A673 (cell line): ENCODE measurements around the gene ALDH8A1. TPM values are rescaled to one million over a fixed set of nuclear protein-coding genes. Genes with fewer than 3 reads are reported as not detected.

Experiments
- BruUV-seq: library from RNA; stranded (reverse); fragments of 400-500 nt; replicated peaks from 2 replicates; lab custom pipeline; 2021; lab: Mats Ljungman, UMichigan
- CTCF ChIA-PET: fragments of 300-600 bp; sonication (Branson Sonifier 250); formaldehyde crosslinking; loops from one replicate; lab custom pipeline; 2022; ENCODE audit warnings: antibody characterized with exemption; lab: Charles Lee
- POLR2A ChIA-PET: fragments of 300-600 bp; sonication (Branson Sonifier 250); formaldehyde crosslinking; loops from one replicate; lab custom pipeline; 2022; ENCODE audit warnings: antibody characterized with exemption; ENCODE audit not compliant: low non-redundant PET; lab: Charles Lee
- DNase-seq: peaks from one replicate; pipeline ENCODE4 v3.0.0-alpha.2; 2015; ENCODE audit warnings: low spot score
- H3K27ac ChIP-seq: fragments of 200-600 bp; sonication (generic); 2 replicates; pipeline ENCODE4 v1.5.1; 2016; ENCODE audit warnings: mixed run types, low read depth, mild to moderate bottlenecking, mixed read lengths, antibody characterized with exemption, low read length; ENCODE audit not compliant: poor library complexity, severe bottlenecking
- H3K27me3 ChIP-seq: fragments of 200-600 bp; sonication (generic); replicated peaks from 2 replicates; pipeline ENCODE4 v1.6.1; 2017; ENCODE audit warnings: mixed run types, low read depth, mild to moderate bottlenecking, mixed read lengths, antibody characterized with exemption, low read length; ENCODE audit not compliant: insufficient read depth, poor library complexity
- H3K36me3 ChIP-seq: fragments of 200-600 bp; sonication (generic); 2 replicates; pipeline ENCODE4 v1.6.1; 2016; ENCODE audit warnings: mixed run types, mild to moderate bottlenecking, mixed read lengths, antibody characterized with exemption, low read length; ENCODE audit not compliant: insufficient read depth, poor library complexity, severe bottlenecking
- H3K4me1 ChIP-seq: fragments of 200-600 bp; sonication (generic); 2 replicates; pipeline ENCODE4 v1.6.1; 2017; ENCODE audit warnings: mixed run types, mild to moderate bottlenecking, mixed read lengths, antibody characterized with exemption, low read length; ENCODE audit not compliant: insufficient read depth, poor library complexity, severe bottlenecking
- H3K4me3 ChIP-seq: fragments of 200-600 bp; sonication (generic); 2 replicates; pipeline ENCODE4 v1.5.1; 2016; ENCODE audit warnings: low read depth, mixed run types, mild to moderate bottlenecking, mixed read lengths, low read length; ENCODE audit not compliant: poor library complexity, severe bottlenecking
- H3K9me3 ChIP-seq: fragments of 200-600 bp; sonication (generic); 2 replicates; pipeline ENCODE4 v1.6.1; 2016; ENCODE audit warnings: mixed run types, low read depth, mild to moderate bottlenecking, mixed read lengths, antibody characterized with exemption, low read length; ENCODE audit not compliant: poor library complexity, severe bottlenecking
- EZH2 ChIP-seq: fragments of 200-600 bp; sonication (generic); IDR thresholded peaks from 2 replicates; pipeline ENCODE4 v1.6.1; 2017; ENCODE audit warnings: borderline replicate concordance, low read depth, mild to moderate bottlenecking, mixed read lengths, antibody characterized with exemption, low read length; ENCODE audit not compliant: poor library complexity, severe bottlenecking
- intact Hi-C: fragments of 100-400 bp; cut with micrococcal nuclease; formaldehyde crosslinking; loops from one replicate; pipeline ENCODE4 v1.10.0; 2022; ENCODE audit not compliant: unreplicated experiment
- total RNA-seq: library from RNA; stranded (reverse); gene quantifications from 2 replicates; pipeline ENCODE4 v1.2.3, GENCODE V29; 2021
- TF ChIP-seq, protein P1 (sequence below): fragments of 300-800, 200-600 bp; sonication (generic); conservative IDR thresholded peaks from 2 replicates; pipeline ENCODE4 v1.5.1; 2017; ENCODE audit warnings: low read depth, mild to moderate bottlenecking, antibody characterized with exemption, low read length, moderate library complexity, mixed read lengths

The ALDH8A1 gene
- total RNA-seq, 1 experiment from 2014 or later: 0.45 TPM

DNA sequence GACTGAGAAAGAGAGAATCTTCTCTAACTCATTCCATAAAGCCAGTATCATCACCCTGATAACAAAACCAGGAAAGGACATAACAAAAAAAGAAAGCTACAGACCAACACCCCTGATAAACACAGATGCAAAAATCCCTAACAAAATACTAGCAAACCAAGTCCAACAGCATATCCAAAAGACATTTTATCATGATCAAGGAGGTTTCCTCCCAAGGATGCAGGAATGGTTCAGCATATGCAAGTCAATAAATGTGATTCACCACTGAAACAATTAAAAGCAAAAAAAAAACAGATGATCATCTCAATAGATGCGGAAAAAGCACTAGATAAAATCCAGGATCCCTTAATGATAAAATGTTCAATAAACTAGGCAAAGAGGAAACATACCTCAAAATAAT is 24.5 kb upstream of the ALDH8A1 start:
- H3K9me3 ChIP-seq: no peaks in the 10 kb centered on the region
- no peaks in the 10 kb centered on the region for H3K4me1 ChIP-seq
- no peak for DNase-seq
- no peak overlapping the region for H3K4me3 ChIP-seq
- intact Hi-C loops: no loop called here
- no peaks in the 10 kb centered on the region for H3K27me3 ChIP-seq
- H3K27ac ChIP-seq: no peak overlapping the region
- ChIA-PET POLR2A (no interaction called here), CTCF (no interaction called here)
- H3K36me3 ChIP-seq: peaks cover 13% of the 10 kb centered on the region
- BruUV-seq: no TSS peak
- no peak for TF ChIP-seq EZH2
- TF ChIP-seq, protein P1, sequence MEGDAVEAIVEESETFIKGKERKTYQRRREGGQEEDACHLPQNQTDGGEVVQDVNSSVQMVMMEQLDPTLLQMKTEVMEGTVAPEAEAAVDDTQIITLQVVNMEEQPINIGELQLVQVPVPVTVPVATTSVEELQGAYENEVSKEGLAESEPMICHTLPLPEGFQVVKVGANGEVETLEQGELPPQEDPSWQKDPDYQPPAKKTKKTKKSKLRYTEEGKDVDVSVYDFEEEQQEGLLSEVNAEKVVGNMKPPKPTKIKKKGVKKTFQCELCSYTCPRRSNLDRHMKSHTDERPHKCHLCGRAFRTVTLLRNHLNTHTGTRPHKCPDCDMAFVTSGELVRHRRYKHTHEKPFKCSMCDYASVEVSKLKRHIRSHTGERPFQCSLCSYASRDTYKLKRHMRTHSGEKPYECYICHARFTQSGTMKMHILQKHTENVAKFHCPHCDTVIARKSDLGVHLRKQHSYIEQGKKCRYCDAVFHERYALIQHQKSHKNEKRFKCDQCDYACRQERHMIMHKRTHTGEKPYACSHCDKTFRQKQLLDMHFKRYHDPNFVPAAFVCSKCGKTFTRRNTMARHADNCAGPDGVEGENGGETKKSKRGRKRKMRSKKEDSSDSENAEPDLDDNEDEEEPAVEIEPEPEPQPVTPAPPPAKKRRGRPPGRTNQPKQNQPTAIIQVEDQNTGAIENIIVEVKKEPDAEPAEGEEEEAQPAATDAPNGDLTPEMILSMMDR: no peak

DNA sequence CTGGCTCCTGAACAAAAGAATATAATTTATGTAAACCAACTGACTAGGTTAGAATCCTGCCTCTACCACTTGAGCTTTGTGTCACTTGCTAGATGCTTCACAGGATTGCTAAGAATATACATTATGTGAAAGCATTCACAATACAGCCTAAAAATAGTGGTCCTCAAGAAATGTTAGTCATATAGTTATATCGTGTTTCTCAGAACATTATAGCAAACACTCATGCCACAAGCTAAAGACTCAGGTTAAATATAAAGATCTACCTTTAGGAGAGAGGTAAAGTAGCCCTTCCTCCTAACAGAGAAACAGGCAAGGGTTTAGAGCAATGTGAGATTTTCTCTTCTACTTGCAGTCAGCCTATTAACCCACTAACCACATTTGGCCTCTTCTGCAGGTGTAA is 17.8 kb upstream of the ALDH8A1 start:
- peaks cover 17% of the 10 kb centered on the region for H3K36me3 ChIP-seq
- no peak overlapping the region for H3K4me3 ChIP-seq
- TF ChIP-seq EZH2: no peak
- TF ChIP-seq, protein P1: no peak
- ChIA-PET POLR2A (no interaction called here), CTCF (no interaction called here)
- no peak for DNase-seq
- intact Hi-C loops: no loop called here
- no TSS peak for BruUV-seq
- no peaks in the 10 kb centered on the region for H3K9me3 ChIP-seq
- no peaks in the 10 kb centered on the region for H3K4me1 ChIP-seq
- no peak overlapping the region for H3K27ac ChIP-seq
- no peaks in the 10 kb centered on the region for H3K27me3 ChIP-seq

DNA sequence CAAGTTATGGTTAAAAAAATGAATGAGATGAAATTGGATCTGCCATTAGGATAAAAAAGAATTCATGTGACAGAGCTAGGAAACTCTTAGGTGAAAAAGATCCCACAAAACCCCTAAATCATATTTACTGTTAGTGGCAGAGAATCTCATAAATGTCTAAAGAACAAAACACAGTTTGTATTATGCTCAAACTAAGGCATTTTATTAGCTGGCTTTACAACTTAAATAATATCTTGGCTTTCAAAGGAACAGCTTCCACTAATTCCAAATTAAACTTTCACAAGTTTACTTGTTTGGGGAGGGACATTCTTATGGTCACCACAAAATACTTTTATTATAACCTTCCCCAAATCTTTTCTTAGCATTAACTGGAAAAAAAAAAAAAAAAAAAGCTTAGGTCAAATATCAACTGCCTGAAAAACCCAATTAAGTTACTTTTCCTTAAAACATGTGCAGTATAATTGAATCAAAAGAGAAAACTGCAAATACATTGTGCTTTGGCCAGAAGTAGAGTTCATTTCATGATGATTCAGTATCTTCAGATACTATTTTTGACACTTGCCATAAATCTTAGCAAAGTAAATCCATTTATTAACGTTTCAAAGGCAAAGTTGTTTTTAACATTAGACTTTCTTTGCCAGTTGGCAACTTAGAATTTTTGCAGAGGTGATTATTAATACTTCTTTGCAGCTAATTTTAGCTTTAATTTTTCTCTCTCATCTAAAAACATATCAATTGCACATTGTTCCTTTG is 14.7 kb upstream of the ALDH8A1 start:
- Histone ChIP-seq H3K27ac (no peak overlapping the region), H3K36me3 (peaks cover 17% of the 10 kb centered on the region), H3K4me1 (no peaks in the 10 kb centered on the region), H3K9me3 (peaks cover 5% of the 10 kb centered on the region), H3K27me3 (no peaks in the 10 kb centered on the region), H3K4me3 (no peak overlapping the region)
- BruUV-seq: TSS peak; percentile 64
- POLR2A ChIA-PET: interaction anchor here (0.6 kb wide), 1 partner anchor 165 kb away, joined by 3 read pairs; no protein-coding TSS in a partner anchor
- CTCF ChIA-PET: no interaction called here
- TF ChIP-seq, protein P1: no peak
- no peak for TF ChIP-seq EZH2
- no peak for DNase-seq
- intact Hi-C loops: no loop called here
